SJSA1 (cell line): ENCODE measurements around the gene P2RX1. TPM values are rescaled to one million over a fixed set of nuclear protein-coding genes. Genes with fewer than 3 reads are reported as not detected.

Source experiments
- DNase-seq, 2 experiments: peaks; one replicate each; pipeline ENCODE4 v3.0.0-alpha.2; 2015 to 2020; ENCODE audit warnings: low spot score in 2 of 2, low read depth in 1 of 2
- H3K27ac ChIP-seq: fragments of 250-450 bp; sonication (Bioruptor Pico); 2 replicates; pipeline ENCODE4 v1.5.1; 2020; ENCODE audit warnings: mild to moderate bottlenecking, moderate library complexity
- H3K27me3 ChIP-seq: fragments of 250-450 bp; sonication (Bioruptor Pico); replicated peaks from 2 replicates; pipeline ENCODE4 v1.5.1; 2020; ENCODE audit warnings: mild to moderate bottlenecking, moderate library complexity
- H3K36me3 ChIP-seq: fragments of 250-450 bp; sonication (Bioruptor Pico); 2 replicates; pipeline ENCODE4 v1.5.1; 2020; ENCODE audit warnings: mild to moderate bottlenecking
- H3K4me1 ChIP-seq: fragments of 250-450 bp; sonication (Bioruptor Pico); replicated peaks from 2 replicates; pipeline ENCODE4 v1.6.1; 2021; ENCODE audit warnings: mild to moderate bottlenecking
- H3K4me3 ChIP-seq: fragments of 250-450 bp; sonication (Bioruptor Pico); 2 replicates; pipeline ENCODE4 v1.5.1; 2020; ENCODE audit warnings: mild to moderate bottlenecking
- H3K9me3 ChIP-seq: fragments of 250-450 bp; sonication (Bioruptor Pico); replicated peaks from 2 replicates; pipeline ENCODE4 v1.5.1; 2020; ENCODE audit warnings: mild to moderate bottlenecking
- total RNA-seq: library from RNA; depleted of rRNA; stranded (reverse); fragments of >200 nt; shearing (Covaris generic); gene quantifications from 2 replicates; pipeline ENCODE4 v1.2.3, GENCODE V29; 2014

Gene P2RX1
- total RNA-seq, 1 experiment from 2014 or later = 9.6 TPM

- DNase-seq = no peak
- H3K4me1 ChIP-seq = peaks cover 45% of the 10 kb centered on the region
- H3K36me3 ChIP-seq = 0 out of 2 replicates have a peak, but pooled peaks cover 12% of the 10 kb centered on the region
- no peaks in the 10 kb centered on the region for H3K9me3 ChIP-seq
- H3K27me3 ChIP-seq = no peaks in the 10 kb centered on the region
- H3K4me3 ChIP-seq = no peak overlapping the region
- no peak overlapping the region for H3K27ac ChIP-seq
These were observed 3.4 kb downstream of the P2RX1 start for GRCh38 chr17:3912827-3913226.

GRCh38 chr17:3911271-3912053 lies 4.8 kb downstream of the P2RX1 start:
- Histone ChIP-seq H3K27me3 (no peaks in the 10 kb centered on the region), H3K36me3 (0 out of 2 replicates have a peak, but pooled peaks cover 12% of the 10 kb centered on the region), H3K27ac (no peak overlapping the region), H3K9me3 (no peaks in the 10 kb centered on the region), H3K4me1 (peaks cover 32% of the 10 kb centered on the region), H3K4me3 (no peak overlapping the region)
- no peak for DNase-seq

GRCh38 chr17:3910420-3911270 lies 5.6 kb downstream of the P2RX1 start:
- no peaks in the 10 kb centered on the region for H3K9me3 ChIP-seq
- DNase-seq = no peak
- H3K4me3 ChIP-seq = no peak overlapping the region
- 0 out of 2 replicates have a peak, but pooled peaks cover 12% of the 10 kb centered on the region for H3K36me3 ChIP-seq
- H3K27ac ChIP-seq = no peak overlapping the region
- H3K4me1 ChIP-seq = peaks cover 24% of the 10 kb centered on the region
- H3K27me3 ChIP-seq = no peaks in the 10 kb centered on the region

- Histone ChIP-seq H3K36me3 (0 out of 2 replicates have a peak, but pooled peaks cover 11% of the 10 kb centered on the region), H3K27me3 (no peaks in the 10 kb centered on the region), H3K4me3 (no peak overlapping the region), H3K9me3 (no peaks in the 10 kb centered on the region), H3K4me1 (peaks cover 10% of the 10 kb centered on the region), H3K27ac (no peak overlapping the region)
- DNase-seq = no peak
These were observed 7.0 kb downstream of the P2RX1 start for GRCh38 chr17:3909257-3909656.

GRCh38 chr17:3907483-3908216 lies 8.6 kb downstream of the P2RX1 start:
- no peak overlapping the region for H3K4me3 ChIP-seq
- H3K27ac ChIP-seq = no peak overlapping the region
- DNase-seq = no peak
- H3K36me3 ChIP-seq = 0 out of 2 replicates have a peak, but pooled peaks cover 2% of the 10 kb centered on the region
- H3K4me1 ChIP-seq = no peaks in the 10 kb centered on the region
- no peaks in the 10 kb centered on the region for H3K9me3 ChIP-seq
- no peaks in the 10 kb centered on the region for H3K27me3 ChIP-seq

GRCh38 chr17:3906881-3907280 lies 9.4 kb downstream of the P2RX1 start:
- Histone ChIP-seq H3K27ac (no peak overlapping the region), H3K36me3 (0 out of 2 replicates have a peak, but pooled peaks cover 2% of the 10 kb centered on the region), H3K4me3 (no peak overlapping the region), H3K4me1 (no peaks in the 10 kb centered on the region), H3K9me3 (no peaks in the 10 kb centered on the region), H3K27me3 (no peaks in the 10 kb centered on the region)
- no peak for DNase-seq

GRCh38 chr17:3905017-3905520 lies 11.2 kb downstream of the P2RX1 start:
- no peaks in the 10 kb centered on the region for H3K27me3 ChIP-seq
- no peak overlapping the region for H3K27ac ChIP-seq
- no peak for DNase-seq
- H3K9me3 ChIP-seq = no peaks in the 10 kb centered on the region
- no peaks in the 10 kb centered on the region for H3K4me1 ChIP-seq
- H3K4me3 ChIP-seq = no peak overlapping the region
- no peaks in the 10 kb centered on the region for H3K36me3 ChIP-seq

- Histone ChIP-seq H3K4me3 (no peak overlapping the region), H3K4me1 (no peaks in the 10 kb centered on the region), H3K27me3 (no peaks in the 10 kb centered on the region), H3K27ac (no peak overlapping the region), H3K36me3 (no peaks in the 10 kb centered on the region), H3K9me3 (no peaks in the 10 kb centered on the region)
- no peak for DNase-seq
These were observed 11.8 kb downstream of the P2RX1 start for GRCh38 chr17:3904501-3904900.

- DNase-seq = no peak
- H3K4me3 ChIP-seq = no peak overlapping the region
- H3K4me1 ChIP-seq = no peaks in the 10 kb centered on the region
These were observed 12.4 kb downstream of the P2RX1 start for GRCh38 chr17:3903881-3904290.

GRCh38 chr17:3903051-3903825 lies 13.0 kb downstream of the P2RX1 start:
- Histone ChIP-seq H3K4me1 (no peaks in the 10 kb centered on the region), H3K4me3 (no peak overlapping the region), H3K9me3 (no peaks in the 10 kb centered on the region), H3K27ac (no peak overlapping the region), H3K36me3 (no peaks in the 10 kb centered on the region), H3K27me3 (no peaks in the 10 kb centered on the region)
- no peak for DNase-seq

More at GRCh38 chr17:3903881-3904290, 12.4 kb downstream of the P2RX1 start:
- Histone ChIP-seq H3K27me3 (no peaks in the 10 kb centered on the region), H3K36me3 (no peaks in the 10 kb centered on the region), H3K27ac (no peak overlapping the region), H3K9me3 (no peaks in the 10 kb centered on the region)

- no peak overlapping the region for H3K4me3 ChIP-seq
- no peaks in the 10 kb centered on the region for H3K9me3 ChIP-seq
- H3K4me1 ChIP-seq = no peaks in the 10 kb centered on the region
- DNase-seq = no peak
- no peak overlapping the region for H3K27ac ChIP-seq
- H3K27me3 ChIP-seq = no peaks in the 10 kb centered on the region
- H3K36me3 ChIP-seq = no peaks in the 10 kb centered on the region
These were observed 15.6 kb downstream of the P2RX1 start for GRCh38 chr17:3900646-3901045.

GRCh38 chr17:3897731-3898130 lies 18.5 kb downstream of the P2RX1 start:
- Histone ChIP-seq H3K9me3 (no peaks in the 10 kb centered on the region), H3K4me1 (peaks cover 22% of the 10 kb centered on the region), H3K4me3 (no peak overlapping the region), H3K27ac (no peak overlapping the region), H3K36me3 (no peaks in the 10 kb centered on the region; the same call in 1 of the 2 replicates), H3K27me3 (no peaks in the 10 kb centered on the region)
- DNase-seq = no peak

- DNase-seq = no peak
- no peak overlapping the region for H3K4me3 ChIP-seq
These were observed 19.4 kb downstream of the P2RX1 start for GRCh38 chr17:3896968-3897235.

More at GRCh38 chr17:3896968-3897235, 19.4 kb downstream of the P2RX1 start:
- H3K36me3 ChIP-seq = peaks cover 3% of the 10 kb centered on the region
- H3K4me1 ChIP-seq = peaks cover 28% of the 10 kb centered on the region
- no peak overlapping the region for H3K27ac ChIP-seq
- H3K9me3 ChIP-seq = no peaks in the 10 kb centered on the region
- H3K27me3 ChIP-seq = no peaks in the 10 kb centered on the region
